ENCODE data around the gene RGPD8. TPM values are rescaled to one million over a fixed set of nuclear protein-coding genes. Genes with fewer than 3 reads are reported as not detected.

The RGPD8 gene
- total and polyA plus RNA-seq, 2 of the 13 experiments (the other 11 are each of a cell fraction or from before 2014, with no cell fraction given) = 2.3 to 12.8 TPM

DNA sequence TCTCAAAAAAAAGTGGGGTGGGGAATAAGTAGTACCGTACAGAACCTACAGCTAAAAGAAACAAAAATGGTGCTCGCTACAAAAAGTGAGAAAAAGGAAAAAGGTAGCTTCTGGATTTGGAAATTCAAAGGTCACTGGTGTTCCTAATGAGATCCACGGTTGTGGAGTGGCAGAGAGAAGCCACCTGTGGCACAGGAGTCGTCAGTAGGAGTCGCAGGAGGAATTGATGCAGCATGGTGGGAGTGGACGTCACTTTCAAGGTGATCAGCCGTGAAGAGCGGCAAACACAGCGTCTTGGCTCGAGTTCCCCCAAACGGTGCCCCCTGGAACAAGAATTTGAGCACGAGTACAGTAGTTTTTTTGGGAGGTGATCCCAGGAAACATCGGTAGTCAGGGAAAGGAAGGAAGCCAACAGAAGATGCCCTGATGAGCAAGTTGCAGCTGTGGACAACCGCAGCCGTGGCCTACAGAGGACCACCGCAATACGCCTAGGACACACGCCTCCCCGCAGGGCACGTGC, 47.1 kb upstream of the RGPD8 start:
- Histone ChIP-seq H3K36me3 (replicated peaks in 1 of 2; ENCODE audit: control insufficient read depth in 1 of 2, insufficient read depth in 2 of 2, low read length in 2 of 2) (no peaks in the 10 kb centered on the region), H2AFZ (ENCODE audit: low read length) (peak overlapping the region; percentile 96), H3K4me2 (ENCODE audit: low read depth, low read length) (peak overlapping the region; percentile 99), H3K79me2 (ENCODE audit: insufficient read depth, low read length) (peaks cover 21% of the 10 kb centered on the region), H4K20me1 (ENCODE audit: insufficient read depth, low read length) (no peaks in the 10 kb centered on the region), H3K9me3 (ENCODE audit: low read length) (no peaks in the 10 kb centered on the region), H3K27me3 (ENCODE audit: control insufficient read depth in 1 of 2, insufficient read depth in 2 of 2, low read length in 2 of 2) (no peaks in the 10 kb centered on the region; a peak in 1 of 5 replicates), H3K4me3 (replicated peaks in 1 of 3; ENCODE audit: insufficient read depth in 1 of 3, low read depth in 2 of 3, low read length in 3 of 3) (peak overlapping the region; percentile 84 to 98 (median 97)), H3K9ac (ENCODE audit: insufficient read depth, low read depth, low read length) (peak overlapping the region; percentile 73), H3K4me1 (ENCODE audit: insufficient read depth, low read length) (peaks cover 37% of the 10 kb centered on the region), H3K27ac (ENCODE audit: extremely low read length, insufficient read depth, low read length) (no peak overlapping the region)
- ATAC-seq (peak; percentile 42), DNase-seq (ENCODE audit: low spot score) (peak; percentile 24), FAIRE-seq (no peak)
- intact Hi-C loops (cut with micrococcal nuclease; ENCODE audit: unreplicated experiment) (loop anchor here (1.0 to 5.0 kb wide), 3 partner anchors 62 to 247 kb away; partner anchors contain the start of genes CHCHD5 and POLR1B), in situ Hi-C loops (cut with HindIII; ENCODE audit: extremely low pct_ligation_motif_present, low pct_unique_long_range_greater_than_20kb) (loop anchor here (5.0 kb wide), 1 partner anchor 102 kb away; the partner anchor contains the start of gene CHCHD5)
- BruUV-seq (replicated peaks) = no TSS peak
- 14% methylated on average over 17 of the region's 20 CpGs for WGBS (ENCODE audit: low lambda C conversion rate)
- ChIA-PET POLR2A (interaction anchor here (0.5 to 1.8 kb wide), 4 partner anchors 13 to 337 kb away, joined by 3 to 7 read pairs (median 4); partner anchors contain the start of gene CHCHD5), CTCF (ENCODE audit: low intra/inter-chr PET ratio, low total read pairs) (interaction anchor here (1.0 to 1.8 kb wide), 6 partner anchors 13 to 246 kb away, joined by 3 to 5 read pairs (median 3); no protein-coding TSS in a partner anchor)
- TF ChIP-seq, protein P1, sequence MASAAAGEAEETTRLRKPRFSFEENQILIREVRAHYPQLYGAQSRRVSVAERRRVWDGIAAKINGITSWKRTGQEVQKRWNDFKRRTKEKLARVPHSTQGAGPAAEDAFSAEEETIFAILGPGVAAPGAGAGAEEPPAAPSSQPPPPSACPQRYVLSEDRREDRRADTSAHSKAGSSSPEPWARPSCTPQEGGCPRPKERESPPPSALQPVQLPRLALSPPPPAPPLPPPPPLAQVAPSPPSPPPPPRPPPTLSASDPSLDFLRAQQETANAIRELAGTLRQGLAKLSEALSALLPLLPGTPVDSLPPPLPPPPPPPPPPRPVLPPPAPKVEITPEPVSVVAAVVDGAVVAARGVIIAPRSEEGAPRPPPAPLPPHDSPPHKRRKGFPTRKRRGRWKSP (CRISPR knock-in tag; IDR thresholded peaks at IDR 0.05) = no peak
- TF ChIP-seq CBX2 (IDR thresholded peaks at IDR 0.05; ENCODE audit: low read depth, low read length) (no peak), CBX2 (CRISPR knock-in tag; IDR thresholded peaks at IDR 0.05; ENCODE audit: low read depth) (no peak), CENPX (CRISPR knock-in tag; IDR thresholded peaks at IDR 0.05) (no peak), ZNF878 (CRISPR knock-in tag; IDR thresholded peaks at IDR 0.05) (no peak), SNAPC2 (CRISPR knock-in tag; IDR thresholded peaks at IDR 0.05) (no peak), KAT2B (IDR thresholded peaks at IDR 0.05; ENCODE audit: borderline replicate concordance, low read depth, low read length) (no peak), ZNF543 (CRISPR knock-in tag; IDR thresholded peaks at IDR 0.05) (0 out of 2 replicates have a peak, but pooled peaks have one; percentile 1), FOXC1 (CRISPR knock-in tag; IDR thresholded peaks at IDR 0.05; ENCODE audit: borderline replicate concordance) (0 out of 2 replicates have a peak, but pooled peaks have one; percentile 73), MEF2D (CRISPR knock-in tag; IDR thresholded peaks at IDR 0.05) (peak; percentile 17; the same call in 1 of the 2 replicates), ZNF567 (CRISPR knock-in tag; IDR thresholded peaks at IDR 0.05; ENCODE audit: borderline replicate concordance) (peak; percentile 23; the same call in 1 of the 2 replicates), ZNF564 (CRISPR knock-in tag; IDR thresholded peaks at IDR 0.05) (no peak), ZNF335 (CRISPR knock-in tag; IDR thresholded peaks at IDR 0.05) (no peak)
- TF ChIP-seq, protein P2, sequence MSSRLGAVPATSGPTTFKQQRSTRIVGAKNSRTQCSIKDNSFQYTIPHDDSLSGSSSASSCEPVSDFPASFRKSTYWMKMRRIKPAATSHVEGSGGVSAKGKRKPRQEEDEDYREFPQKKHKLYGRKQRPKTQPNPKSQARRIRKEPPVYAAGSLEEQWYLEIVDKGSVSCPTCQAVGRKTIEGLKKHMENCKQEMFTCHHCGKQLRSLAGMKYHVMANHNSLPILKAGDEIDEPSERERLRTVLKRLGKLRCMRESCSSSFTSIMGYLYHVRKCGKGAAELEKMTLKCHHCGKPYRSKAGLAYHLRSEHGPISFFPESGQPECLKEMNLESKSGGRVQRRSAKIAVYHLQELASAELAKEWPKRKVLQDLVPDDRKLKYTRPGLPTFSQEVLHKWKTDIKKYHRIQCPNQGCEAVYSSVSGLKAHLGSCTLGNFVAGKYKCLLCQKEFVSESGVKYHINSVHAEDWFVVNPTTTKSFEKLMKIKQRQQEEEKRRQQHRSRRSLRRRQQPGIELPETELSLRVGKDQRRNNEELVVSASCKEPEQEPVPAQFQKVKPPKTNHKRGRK (CRISPR knock-in tag; IDR thresholded peaks at IDR 0.05) = peak; percentile 69; the same call in 1 of the 2 replicates
- TF ChIP-seq, protein P3, sequence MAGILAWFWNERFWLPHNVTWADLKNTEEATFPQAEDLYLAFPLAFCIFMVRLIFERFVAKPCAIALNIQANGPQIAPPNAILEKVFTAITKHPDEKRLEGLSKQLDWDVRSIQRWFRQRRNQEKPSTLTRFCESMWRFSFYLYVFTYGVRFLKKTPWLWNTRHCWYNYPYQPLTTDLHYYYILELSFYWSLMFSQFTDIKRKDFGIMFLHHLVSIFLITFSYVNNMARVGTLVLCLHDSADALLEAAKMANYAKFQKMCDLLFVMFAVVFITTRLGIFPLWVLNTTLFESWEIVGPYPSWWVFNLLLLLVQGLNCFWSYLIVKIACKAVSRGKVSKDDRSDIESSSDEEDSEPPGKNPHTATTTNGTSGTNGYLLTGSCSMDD (CRISPR knock-in tag; IDR thresholded peaks at IDR 0.05) = no peak
- TF ChIP-seq, protein P4, sequence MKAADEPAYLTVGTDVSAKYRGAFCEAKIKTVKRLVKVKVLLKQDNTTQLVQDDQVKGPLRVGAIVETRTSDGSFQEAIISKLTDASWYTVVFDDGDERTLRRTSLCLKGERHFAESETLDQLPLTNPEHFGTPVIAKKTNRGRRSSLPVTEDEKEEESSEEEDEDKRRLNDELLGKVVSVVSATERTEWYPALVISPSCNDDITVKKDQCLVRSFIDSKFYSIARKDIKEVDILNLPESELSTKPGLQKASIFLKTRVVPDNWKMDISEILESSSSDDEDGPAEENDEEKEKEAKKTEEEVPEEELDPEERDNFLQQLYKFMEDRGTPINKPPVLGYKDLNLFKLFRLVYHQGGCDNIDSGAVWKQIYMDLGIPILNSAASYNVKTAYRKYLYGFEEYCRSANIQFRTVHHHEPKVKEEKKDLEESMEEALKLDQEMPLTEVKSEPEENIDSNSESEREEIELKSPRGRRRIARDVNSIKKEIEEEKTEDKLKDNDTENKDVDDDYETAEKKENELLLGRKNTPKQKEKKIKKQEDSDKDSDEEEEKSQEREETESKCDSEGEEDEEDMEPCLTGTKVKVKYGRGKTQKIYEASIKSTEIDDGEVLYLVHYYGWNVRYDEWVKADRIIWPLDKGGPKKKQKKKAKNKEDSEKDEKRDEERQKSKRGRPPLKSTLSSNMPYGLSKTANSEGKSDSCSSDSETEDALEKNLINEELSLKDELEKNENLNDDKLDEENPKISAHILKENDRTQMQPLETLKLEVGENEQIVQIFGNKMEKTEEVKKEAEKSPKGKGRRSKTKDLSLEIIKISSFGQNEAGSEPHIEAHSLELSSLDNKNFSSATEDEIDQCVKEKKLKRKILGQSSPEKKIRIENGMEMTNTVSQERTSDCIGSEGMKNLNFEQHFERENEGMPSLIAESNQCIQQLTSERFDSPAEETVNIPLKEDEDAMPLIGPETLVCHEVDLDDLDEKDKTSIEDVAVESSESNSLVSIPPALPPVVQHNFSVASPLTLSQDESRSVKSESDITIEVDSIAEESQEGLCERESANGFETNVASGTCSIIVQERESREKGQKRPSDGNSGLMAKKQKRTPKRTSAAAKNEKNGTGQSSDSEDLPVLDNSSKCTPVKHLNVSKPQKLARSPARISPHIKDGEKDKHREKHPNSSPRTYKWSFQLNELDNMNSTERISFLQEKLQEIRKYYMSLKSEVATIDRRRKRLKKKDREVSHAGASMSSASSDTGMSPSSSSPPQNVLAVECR (CRISPR knock-in tag; IDR thresholded peaks at IDR 0.05; ENCODE audit: borderline replicate concordance) = peak; percentile 49; the same call in 1 of the 2 replicates

Measured in HepG2 (cell line).